ENCODE data around the gene UPK3A.
"Not testable (repeated sequence)": the region's sequence is repeated elsewhere in the genome, so short reads cannot be mapped to it uniquely, and the experiment has no call there.

The UPK3A gene

GRCh38 chr22:45273452-45274075 is 11.2 kb upstream of the UPK3A start:
- Histone ChIP-seq H3K36me3 (ENCODE audit: control insufficient read depth, insufficient read depth, low read length) (no peaks in the 10 kb centered on the region), H3K4ac (ENCODE audit: low read depth, low read length) (no peak overlapping the region), H3K79me2 (ENCODE audit: control insufficient read depth, insufficient read depth, low read length) (no peaks in the 10 kb centered on the region), H2BK5ac (ENCODE audit: low read length) (no peak overlapping the region), H3K27ac (ENCODE audit: low read depth, low read length) (no peak overlapping the region), H3K9ac (ENCODE audit: low read length) (no peak overlapping the region), H3K23ac (ENCODE audit: low read length) (no peak overlapping the region), H3K18ac (ENCODE audit: low read length) (no peak overlapping the region), H3K27me3 (ENCODE audit: insufficient read depth, low read length, poor library complexity) (no peaks in the 10 kb centered on the region), H3K79me1 (ENCODE audit: low read length) (no peaks in the 10 kb centered on the region), H2BK15ac (replicated peaks; ENCODE audit: low read depth) (no peak overlapping the region), H2AK5ac (ENCODE audit: low read length) (no peak overlapping the region), H3K4me2 (ENCODE audit: low read length) (no peak overlapping the region), H3K56ac (ENCODE audit: low read length) (no peak overlapping the region), H4K5ac (ENCODE audit: low read length) (no peak overlapping the region), H2BK120ac (ENCODE audit: low read depth, low read length) (no peak overlapping the region), H4K8ac (ENCODE audit: low read depth, low read length) (no peak overlapping the region), H3K4me1 (ENCODE audit: control insufficient read depth, low read depth, low read length) (no peaks in the 10 kb centered on the region), H3K4me3 (ENCODE audit: low read length) (no peak overlapping the region)
- DNase-seq: no peak
- no CpG with 5 or more reads among the region's 15 CpGs for WGBS (ENCODE audit: extremely low coverage, insufficient coverage, low lambda C conversion rate)

DNA sequence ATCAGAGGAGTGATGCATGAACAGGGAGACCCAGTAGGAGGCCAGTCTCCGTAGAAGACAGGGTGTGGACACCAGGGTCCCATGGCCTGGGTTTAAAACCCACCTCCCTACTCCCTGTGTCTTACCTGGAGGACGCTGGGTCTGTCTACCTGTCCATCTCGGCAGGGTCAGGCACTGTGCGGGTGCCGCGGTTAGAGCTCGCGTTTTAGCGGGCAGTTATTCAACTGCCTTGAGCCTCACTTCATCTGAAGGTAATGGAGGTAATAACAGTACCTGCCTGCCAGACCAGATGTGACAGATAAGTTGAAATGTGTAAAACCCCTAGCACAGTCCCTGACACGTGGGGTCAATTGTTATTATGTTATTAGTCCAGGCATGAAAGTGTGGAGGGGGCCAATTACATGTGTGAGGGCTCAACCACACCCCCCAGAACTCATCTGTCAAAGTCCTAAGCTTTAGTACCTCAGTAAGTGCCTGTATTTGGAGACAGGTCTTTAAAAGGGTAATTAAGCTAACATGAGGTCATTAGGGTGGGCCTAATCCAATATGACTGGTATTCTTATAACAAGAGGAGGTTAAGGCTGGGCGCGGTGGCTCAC is 8.1 kb upstream of the UPK3A start:
- no CpG with 5 or more reads among the region's 12 CpGs for WGBS (ENCODE audit: extremely low coverage, insufficient coverage, low lambda C conversion rate)
- Histone ChIP-seq H3K27ac (ENCODE audit: low read depth, low read length) (no peak overlapping the region), H3K79me2 (ENCODE audit: control insufficient read depth, insufficient read depth, low read length) (no peaks in the 10 kb centered on the region), H3K27me3 (ENCODE audit: insufficient read depth, low read length, poor library complexity) (no peaks in the 10 kb centered on the region), H3K56ac (ENCODE audit: low read length) (no peak overlapping the region), H2BK5ac (ENCODE audit: low read length) (no peak overlapping the region), H4K5ac (ENCODE audit: low read length) (no peak overlapping the region), H2BK120ac (ENCODE audit: low read depth, low read length) (no peak overlapping the region), H3K36me3 (ENCODE audit: control insufficient read depth, insufficient read depth, low read length) (no peaks in the 10 kb centered on the region), H3K4ac (ENCODE audit: low read depth, low read length) (no peak overlapping the region), H3K9ac (ENCODE audit: low read length) (no peak overlapping the region), H4K8ac (ENCODE audit: low read depth, low read length) (no peak overlapping the region), H3K18ac (ENCODE audit: low read length) (no peak overlapping the region), H3K4me2 (ENCODE audit: low read length) (no peak overlapping the region), H3K4me1 (ENCODE audit: control insufficient read depth, low read depth, low read length) (no peaks in the 10 kb centered on the region), H3K23ac (ENCODE audit: low read length) (no peak overlapping the region), H2BK15ac (replicated peaks; ENCODE audit: low read depth) (no peak overlapping the region), H2AK5ac (ENCODE audit: low read length) (no peak overlapping the region), H3K4me3 (ENCODE audit: low read length) (no peak overlapping the region), H3K79me1 (ENCODE audit: low read length) (no peaks in the 10 kb centered on the region)
- no peak for DNase-seq

DNA sequence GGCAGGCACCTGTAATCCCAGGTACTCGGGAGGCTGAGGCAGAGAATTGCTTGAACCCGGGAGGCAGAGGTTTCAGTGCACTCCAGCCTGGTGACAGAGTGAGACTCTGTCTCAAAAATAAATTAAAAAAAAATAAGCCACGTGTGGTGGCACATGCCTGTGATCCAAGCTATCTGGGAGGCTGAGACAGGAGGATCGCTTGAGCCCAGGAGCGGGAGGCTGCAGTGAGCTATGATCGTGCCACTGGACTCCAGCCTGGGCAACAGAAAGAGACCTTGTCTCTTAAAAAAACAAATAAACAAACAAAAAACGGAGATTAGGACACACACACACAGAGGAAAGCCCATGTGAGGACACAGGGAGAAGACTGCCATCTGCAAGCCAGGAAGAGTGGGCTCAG is 7.0 kb upstream of the UPK3A start:
- H2AK5ac ChIP-seq (ENCODE audit: low read length); H3K27ac ChIP-seq (ENCODE audit: low read depth, low read length); H4K8ac ChIP-seq (ENCODE audit: low read depth, low read length); H2BK120ac ChIP-seq (ENCODE audit: low read depth, low read length); H2BK5ac ChIP-seq (ENCODE audit: low read length); H3K4me3 ChIP-seq (ENCODE audit: low read length); H3K4ac ChIP-seq (ENCODE audit: low read depth, low read length); H3K36me3 ChIP-seq (ENCODE audit: control insufficient read depth, insufficient read depth, low read length); H3K27me3 ChIP-seq (ENCODE audit: insufficient read depth, low read length, poor library complexity); H3K79me1 ChIP-seq (ENCODE audit: low read length); H3K23ac ChIP-seq (ENCODE audit: low read length); H3K56ac ChIP-seq (ENCODE audit: low read length); H3K9ac ChIP-seq (ENCODE audit: low read length); H3K79me2 ChIP-seq (ENCODE audit: control insufficient read depth, insufficient read depth, low read length); H4K5ac ChIP-seq (ENCODE audit: low read length); DNase-seq; H2BK15ac ChIP-seq (replicated peaks; ENCODE audit: low read depth); H3K4me2 ChIP-seq (ENCODE audit: low read length); H3K18ac ChIP-seq (ENCODE audit: low read length); H3K4me1 ChIP-seq (ENCODE audit: control insufficient read depth, low read depth, low read length): not testable (repeated sequence)
- no CpG with 5 or more reads among the region's 7 CpGs for WGBS (ENCODE audit: extremely low coverage, insufficient coverage, low lambda C conversion rate)

- H3K36me3 ChIP-seq (ENCODE audit: control insufficient read depth, insufficient read depth, low read length): no peaks in the 10 kb centered on the region
- H2BK15ac ChIP-seq (replicated peaks; ENCODE audit: low read depth): no peak overlapping the region
- no CpG with 5 or more reads among the region's 9 CpGs for WGBS (ENCODE audit: extremely low coverage, insufficient coverage, low lambda C conversion rate)
- H3K9ac ChIP-seq (ENCODE audit: low read length): no peak overlapping the region
- H3K79me2 ChIP-seq (ENCODE audit: control insufficient read depth, insufficient read depth, low read length): no peaks in the 10 kb centered on the region
- H3K18ac ChIP-seq (ENCODE audit: low read length): no peak overlapping the region
- H3K4me1 ChIP-seq (ENCODE audit: control insufficient read depth, low read depth, low read length): no peaks in the 10 kb centered on the region
- no peaks in the 10 kb centered on the region for H3K79me1 ChIP-seq (ENCODE audit: low read length)
- H2AK5ac ChIP-seq (ENCODE audit: low read length): no peak overlapping the region
- H4K5ac ChIP-seq (ENCODE audit: low read length): no peak overlapping the region
- H3K56ac ChIP-seq (ENCODE audit: low read length): no peak overlapping the region
- no peaks in the 10 kb centered on the region for H3K27me3 ChIP-seq (ENCODE audit: insufficient read depth, low read length, poor library complexity)
- no peak overlapping the region for H3K4me3 ChIP-seq (ENCODE audit: low read length)
- H3K23ac ChIP-seq (ENCODE audit: low read length): no peak overlapping the region
- no peak overlapping the region for H2BK120ac ChIP-seq (ENCODE audit: low read depth, low read length)
- no peak overlapping the region for H4K8ac ChIP-seq (ENCODE audit: low read depth, low read length)
- no peak for DNase-seq
- H3K4ac ChIP-seq (ENCODE audit: low read depth, low read length): no peak overlapping the region
- no peak overlapping the region for H3K4me2 ChIP-seq (ENCODE audit: low read length)
- no peak overlapping the region for H2BK5ac ChIP-seq (ENCODE audit: low read length)
- H3K27ac ChIP-seq (ENCODE audit: low read depth, low read length): no peak overlapping the region
Observed at GRCh38 chr22:45278125-45278524, 6.6 kb upstream of the UPK3A start.

DNA sequence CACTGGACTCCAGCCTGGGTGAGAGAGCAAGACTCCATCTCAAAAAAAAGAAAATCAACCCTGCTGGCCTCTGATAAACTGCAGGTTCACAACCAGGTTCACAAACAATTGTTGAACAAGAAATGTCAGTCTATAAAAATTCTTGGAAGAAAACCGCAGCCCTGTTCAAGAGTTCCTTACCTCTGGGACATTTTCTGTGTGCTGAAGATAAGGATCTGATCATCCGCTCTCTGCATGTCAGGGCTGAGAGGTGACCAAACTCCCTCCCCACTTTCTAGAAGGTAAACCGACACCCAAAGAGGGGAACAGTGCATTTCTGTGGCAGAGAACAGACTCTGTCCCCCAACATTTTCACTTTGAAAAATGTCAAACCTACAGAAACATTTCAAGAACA is 4.2 kb upstream of the UPK3A start:
- Histone ChIP-seq H2BK5ac (ENCODE audit: low read length) (no peak overlapping the region), H3K23ac (ENCODE audit: low read length) (no peak overlapping the region), H2BK15ac (replicated peaks; ENCODE audit: low read depth) (no peak overlapping the region), H3K27ac (ENCODE audit: low read depth, low read length) (no peak overlapping the region), H3K18ac (ENCODE audit: low read length) (no peak overlapping the region), H4K8ac (ENCODE audit: low read depth, low read length) (no peak overlapping the region), H3K4me3 (ENCODE audit: low read length) (no peak overlapping the region), H3K36me3 (ENCODE audit: control insufficient read depth, insufficient read depth, low read length) (no peaks in the 10 kb centered on the region), H3K56ac (ENCODE audit: low read length) (no peak overlapping the region), H3K4me2 (ENCODE audit: low read length) (no peak overlapping the region), H3K27me3 (ENCODE audit: insufficient read depth, low read length, poor library complexity) (no peaks in the 10 kb centered on the region), H4K5ac (ENCODE audit: low read length) (no peak overlapping the region), H3K9ac (ENCODE audit: low read length) (no peak overlapping the region), H2AK5ac (ENCODE audit: low read length) (no peak overlapping the region), H3K79me1 (ENCODE audit: low read length) (no peaks in the 10 kb centered on the region), H3K79me2 (ENCODE audit: control insufficient read depth, insufficient read depth, low read length) (no peaks in the 10 kb centered on the region), H3K4ac (ENCODE audit: low read depth, low read length) (no peak overlapping the region), H2BK120ac (ENCODE audit: low read depth, low read length) (no peak overlapping the region), H3K4me1 (ENCODE audit: control insufficient read depth, low read depth, low read length) (no peaks in the 10 kb centered on the region)
- no peak for DNase-seq
- WGBS (ENCODE audit: extremely low coverage, insufficient coverage, low lambda C conversion rate): no CpG with 5 or more reads among the region's 3 CpGs

DNA sequence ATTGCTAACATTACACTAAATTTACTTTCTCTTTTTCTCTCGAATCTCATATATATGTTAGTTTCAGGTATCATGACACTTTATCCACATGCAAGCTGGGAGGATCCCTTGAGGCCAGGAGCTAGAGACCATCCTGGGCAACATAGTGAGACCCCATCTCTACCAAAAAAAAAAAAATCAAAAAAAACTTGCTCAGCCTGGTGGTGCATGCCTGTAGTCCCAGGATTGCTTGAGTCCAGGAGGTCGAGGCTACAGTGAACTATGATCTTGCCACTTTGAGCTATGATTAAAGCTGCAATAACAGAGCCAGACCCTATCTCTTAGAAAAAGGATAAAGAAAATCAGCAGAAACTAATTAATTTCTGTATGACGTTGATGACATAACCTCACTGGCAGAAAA is 3.7 kb upstream of the UPK3A start:
- H3K79me1 ChIP-seq (ENCODE audit: low read length): no peaks in the 10 kb centered on the region
- H3K27me3 ChIP-seq (ENCODE audit: insufficient read depth, low read length, poor library complexity): no peaks in the 10 kb centered on the region
- H3K4me1 ChIP-seq (ENCODE audit: control insufficient read depth, low read depth, low read length): no peaks in the 10 kb centered on the region
- H3K9ac ChIP-seq (ENCODE audit: low read length): no peak overlapping the region
- H4K8ac ChIP-seq (ENCODE audit: low read depth, low read length): no peak overlapping the region
- H3K18ac ChIP-seq (ENCODE audit: low read length): no peak overlapping the region
- H2AK5ac ChIP-seq (ENCODE audit: low read length): no peak overlapping the region
- no peak overlapping the region for H3K56ac ChIP-seq (ENCODE audit: low read length)
- H2BK15ac ChIP-seq (replicated peaks; ENCODE audit: low read depth): no peak overlapping the region
- H3K4me2 ChIP-seq (ENCODE audit: low read length): no peak overlapping the region
- no peak overlapping the region for H2BK120ac ChIP-seq (ENCODE audit: low read depth, low read length)
- WGBS (ENCODE audit: extremely low coverage, insufficient coverage, low lambda C conversion rate): 100% methylated on average over 1 of the region's 3 CpGs
- H4K5ac ChIP-seq (ENCODE audit: low read length): no peak overlapping the region
- no peak overlapping the region for H2BK5ac ChIP-seq (ENCODE audit: low read length)
- DNase-seq: no peak
- no peak overlapping the region for H3K4me3 ChIP-seq (ENCODE audit: low read length)
- no peak overlapping the region for H3K4ac ChIP-seq (ENCODE audit: low read depth, low read length)
- no peaks in the 10 kb centered on the region for H3K36me3 ChIP-seq (ENCODE audit: control insufficient read depth, insufficient read depth, low read length)
- no peaks in the 10 kb centered on the region for H3K79me2 ChIP-seq (ENCODE audit: control insufficient read depth, insufficient read depth, low read length)
- H3K27ac ChIP-seq (ENCODE audit: low read depth, low read length): no peak overlapping the region
- no peak overlapping the region for H3K23ac ChIP-seq (ENCODE audit: low read length)

Measured in mesendoderm (in vitro differentiated cells).